Measurements from ENCODE around the gene SP9.
"Not testable (repeated sequence)": the region's sequence is repeated elsewhere in the genome, so short reads cannot be mapped to it uniquely, and the experiment has no call there.

SP9 gene

DNA sequence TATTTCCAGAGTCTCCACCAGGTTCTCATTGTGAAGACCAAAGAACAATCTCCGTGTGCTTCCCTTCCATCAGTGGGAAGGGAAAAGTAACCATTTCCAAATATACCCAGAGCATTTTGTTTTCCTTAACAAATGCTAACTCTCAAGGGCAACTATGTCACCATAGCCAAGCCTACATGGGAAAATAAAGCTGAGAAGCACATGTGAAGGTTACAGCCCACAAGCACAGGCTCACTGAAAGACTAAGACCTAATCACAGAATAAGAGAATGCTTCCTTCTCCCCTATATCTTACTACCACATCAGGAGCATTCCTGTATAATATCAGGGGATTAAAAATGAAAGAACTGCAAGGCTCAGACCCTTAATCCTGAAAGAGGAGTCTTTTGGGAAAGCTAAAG is 28.2 kb downstream of the SP9 start:
- no peak for TF ChIP-seq POLR2AphosphoS5 (IDR thresholded peaks at IDR 0.05; ENCODE audit: low read depth, low read length)
- no peak for TF ChIP-seq PAX5 (IDR thresholded peaks at IDR 0.05; ENCODE audit: insufficient read depth, low read length, severe bottlenecking)
- no peak for TF ChIP-seq POU2F2 (IDR thresholded peaks at IDR 0.05; ENCODE audit: low read depth, low read length)
- TF ChIP-seq SPI1 (IDR thresholded peaks at IDR 0.05; ENCODE audit: low read depth, low read length): no peak
- TF ChIP-seq TAF1 (IDR thresholded peaks at IDR 0.05; ENCODE audit: low read depth, low read length): no peak
- no peak for TF ChIP-seq POLR2A (IDR thresholded peaks at IDR 0.05; ENCODE audit: low read depth, low read length)
- DNase-seq (ENCODE audit: insufficient read length, low spot score) (no peak), FAIRE-seq (no peak)

DNA sequence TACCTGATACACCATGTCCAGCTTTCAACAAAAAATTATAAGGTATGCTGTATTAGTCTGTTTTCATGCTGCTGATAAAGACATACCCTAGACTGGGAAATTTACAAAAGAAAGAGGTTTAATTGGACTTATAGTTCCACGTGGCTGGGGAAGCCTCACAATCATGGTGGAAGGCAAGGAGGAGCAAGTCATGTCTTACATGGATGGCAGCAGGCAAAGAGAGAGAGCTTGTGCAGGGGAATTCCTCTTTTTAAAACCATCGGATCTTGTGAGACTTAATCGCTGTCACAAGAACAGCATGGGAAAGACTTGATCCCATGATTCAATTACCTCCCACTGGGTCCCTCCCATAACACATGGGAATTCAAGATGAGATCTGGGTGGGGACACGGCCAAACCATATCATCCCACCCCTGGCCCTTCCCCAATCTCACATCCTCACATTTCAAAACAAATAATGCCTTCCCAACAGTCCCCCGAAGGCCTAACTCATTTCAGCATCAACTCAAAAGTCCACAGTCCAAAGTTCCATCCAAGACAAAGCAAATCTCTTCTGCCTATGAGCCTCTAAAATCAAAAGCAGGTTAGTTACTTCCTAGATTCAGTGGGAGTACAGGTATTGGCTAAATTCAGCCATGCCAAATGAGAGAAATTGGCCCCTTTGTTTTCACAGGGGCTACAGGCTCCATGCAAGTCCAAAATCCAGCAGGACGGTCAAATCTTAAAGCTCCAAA is 28.9 kb downstream of the SP9 start:
- FAIRE-seq; DNase-seq (ENCODE audit: insufficient read length, low spot score): not testable (repeated sequence)

DNA sequence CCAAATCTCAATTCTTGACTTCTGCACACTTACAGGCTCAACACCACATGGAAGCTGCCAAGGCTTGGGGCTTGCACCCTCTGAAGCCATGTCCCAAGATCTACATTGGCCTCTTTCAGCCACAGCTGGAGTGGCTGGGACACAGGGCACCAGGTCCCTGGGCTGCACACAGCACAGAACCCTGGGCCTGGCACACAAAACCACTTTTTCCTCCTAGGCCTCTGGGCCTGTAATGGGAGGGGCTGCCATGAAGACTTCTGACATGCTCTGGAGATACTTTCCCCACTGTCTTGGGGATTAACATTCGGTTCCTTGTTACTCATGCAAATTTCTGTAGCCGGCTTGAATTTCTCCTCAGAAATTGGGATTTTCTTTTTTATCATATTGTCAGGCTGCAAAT is 29.9 kb downstream of the SP9 start:
- FAIRE-seq (no peak), DNase-seq (ENCODE audit: insufficient read length, low spot score) (no peak)
- TF ChIP-seq POLR2AphosphoS5 (IDR thresholded peaks at IDR 0.05; ENCODE audit: low read depth, low read length): no peak
- TF ChIP-seq SPI1 (IDR thresholded peaks at IDR 0.05; ENCODE audit: low read depth, low read length): no peak
- no peak for TF ChIP-seq TAF1 (IDR thresholded peaks at IDR 0.05; ENCODE audit: low read depth, low read length)
- no peak for TF ChIP-seq POU2F2 (IDR thresholded peaks at IDR 0.05; ENCODE audit: low read depth, low read length)
- TF ChIP-seq PAX5 (IDR thresholded peaks at IDR 0.05; ENCODE audit: insufficient read depth, low read length, severe bottlenecking): no peak
- no peak for TF ChIP-seq POLR2A (IDR thresholded peaks at IDR 0.05; ENCODE audit: low read depth, low read length)

DNA sequence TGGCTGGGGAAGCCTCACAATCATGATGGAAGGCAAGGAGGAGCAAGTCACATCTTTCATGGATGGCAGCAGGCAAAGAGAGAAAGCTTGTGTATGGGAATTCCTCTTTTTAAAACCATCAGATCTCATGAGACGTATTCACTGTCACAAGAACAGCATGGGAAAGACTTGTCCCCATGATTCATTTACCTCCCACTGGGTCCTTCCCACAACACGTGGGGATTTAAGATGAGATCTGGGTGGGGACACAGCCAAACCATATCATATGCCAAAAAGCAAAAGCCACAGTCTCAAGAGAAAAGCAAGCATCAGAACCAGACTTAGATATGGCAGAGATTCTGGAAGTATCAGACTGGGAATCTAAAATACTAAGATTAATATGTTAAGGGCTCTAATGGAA is 30.8 kb downstream of the SP9 start:
- FAIRE-seq (no peak), DNase-seq (ENCODE audit: insufficient read length, low spot score) (no peak)
- no peak for TF ChIP-seq POLR2AphosphoS5 (IDR thresholded peaks at IDR 0.05; ENCODE audit: low read depth, low read length)
- no peak for TF ChIP-seq SPI1 (IDR thresholded peaks at IDR 0.05; ENCODE audit: low read depth, low read length)

DNA sequence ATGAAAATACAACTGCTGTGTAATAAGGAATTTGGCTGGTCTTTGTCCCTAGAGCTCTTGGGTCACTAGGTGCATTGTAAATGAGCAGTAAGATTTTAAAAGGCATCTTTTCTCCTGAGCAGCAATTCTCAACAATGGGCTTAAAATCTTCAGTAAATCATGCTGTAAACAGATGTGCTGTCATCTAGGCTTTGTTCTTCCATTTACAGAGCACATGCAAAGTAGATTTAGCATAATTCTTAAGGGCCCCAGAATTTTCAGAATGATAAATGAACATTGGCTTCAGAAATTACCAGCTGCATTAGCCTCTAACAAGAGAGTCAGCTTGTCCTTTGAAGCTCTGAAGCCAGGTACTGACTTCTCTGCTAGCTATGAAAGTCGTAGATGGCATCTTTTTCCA is 33.9 kb downstream of the SP9 start:
- DNase-seq (ENCODE audit: insufficient read length, low spot score) (no peak), FAIRE-seq (no peak)
- TF ChIP-seq TAF1 (IDR thresholded peaks at IDR 0.05; ENCODE audit: low read depth, low read length) (no peak), SPI1 (IDR thresholded peaks at IDR 0.05; ENCODE audit: low read depth, low read length) (no peak), POLR2A (IDR thresholded peaks at IDR 0.05; ENCODE audit: low read depth, low read length) (no peak), PAX5 (IDR thresholded peaks at IDR 0.05; ENCODE audit: insufficient read depth, low read length, severe bottlenecking) (no peak), POLR2AphosphoS5 (IDR thresholded peaks at IDR 0.05; ENCODE audit: low read depth, low read length) (no peak), POU2F2 (IDR thresholded peaks at IDR 0.05; ENCODE audit: low read depth, low read length) (no peak)

DNA sequence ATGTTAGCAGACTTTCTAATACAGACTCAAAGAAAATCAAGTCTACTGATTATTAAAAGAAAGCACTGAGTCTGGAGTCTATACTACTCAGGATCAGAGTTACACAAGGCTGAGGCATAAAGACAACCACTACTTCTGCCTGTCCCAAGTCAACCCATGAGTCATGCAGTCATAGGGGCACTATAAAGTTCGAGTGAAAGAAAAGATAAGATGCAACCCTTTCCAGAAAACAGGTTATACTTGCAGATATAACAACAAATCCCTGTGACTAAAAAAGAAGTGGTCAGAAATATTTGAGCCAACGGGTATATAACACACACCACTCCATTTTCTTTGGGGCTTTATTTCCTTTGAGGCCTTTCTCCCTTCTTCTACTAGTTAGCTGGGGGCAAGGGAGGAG is 42.2 kb downstream of the SP9 start:
- no peak for FAIRE-seq
- TF ChIP-seq POLR2AphosphoS5 (IDR thresholded peaks at IDR 0.05; ENCODE audit: low read depth, low read length) (no peak), SPI1 (IDR thresholded peaks at IDR 0.05; ENCODE audit: low read depth, low read length) (no peak), POLR2A (IDR thresholded peaks at IDR 0.05; ENCODE audit: low read depth, low read length) (no peak), POU2F2 (IDR thresholded peaks at IDR 0.05; ENCODE audit: low read depth, low read length) (no peak), TAF1 (IDR thresholded peaks at IDR 0.05; ENCODE audit: low read depth, low read length) (no peak), PAX5 (IDR thresholded peaks at IDR 0.05; ENCODE audit: insufficient read depth, low read length, severe bottlenecking) (no peak)
- no peak for DNase-seq (ENCODE audit: insufficient read length, low spot score)

DNA sequence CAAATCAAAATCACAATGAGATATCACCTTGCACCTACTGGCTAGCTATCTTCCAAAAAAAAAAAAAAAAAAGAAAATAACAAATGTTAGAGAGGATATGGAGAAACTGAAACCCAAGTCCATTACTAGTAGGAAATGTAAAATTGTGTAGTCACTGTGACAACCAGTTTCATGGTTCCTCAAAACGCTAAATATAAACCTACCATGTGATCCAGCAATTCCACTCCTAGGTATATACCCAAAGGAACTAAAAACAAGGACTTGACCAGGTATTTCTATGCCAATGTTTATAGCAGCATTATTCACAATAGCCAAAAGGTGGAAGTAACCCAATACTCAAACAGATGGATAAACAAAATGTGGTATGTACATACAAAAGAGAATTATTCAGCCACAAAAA is 49.0 kb downstream of the SP9 start:
- TF ChIP-seq PAX5 (IDR thresholded peaks at IDR 0.05; ENCODE audit: insufficient read depth, low read length, severe bottlenecking) (no peak), POLR2AphosphoS5 (IDR thresholded peaks at IDR 0.05; ENCODE audit: low read depth, low read length) (no peak), TAF1 (IDR thresholded peaks at IDR 0.05; ENCODE audit: low read depth, low read length) (no peak), POLR2A (IDR thresholded peaks at IDR 0.05; ENCODE audit: low read depth, low read length) (no peak), SPI1 (IDR thresholded peaks at IDR 0.05; ENCODE audit: low read depth, low read length) (no peak), POU2F2 (IDR thresholded peaks at IDR 0.05; ENCODE audit: low read depth, low read length) (no peak)
- FAIRE-seq: no peak
- DNase-seq (ENCODE audit: insufficient read length, low spot score): no peak

DNA sequence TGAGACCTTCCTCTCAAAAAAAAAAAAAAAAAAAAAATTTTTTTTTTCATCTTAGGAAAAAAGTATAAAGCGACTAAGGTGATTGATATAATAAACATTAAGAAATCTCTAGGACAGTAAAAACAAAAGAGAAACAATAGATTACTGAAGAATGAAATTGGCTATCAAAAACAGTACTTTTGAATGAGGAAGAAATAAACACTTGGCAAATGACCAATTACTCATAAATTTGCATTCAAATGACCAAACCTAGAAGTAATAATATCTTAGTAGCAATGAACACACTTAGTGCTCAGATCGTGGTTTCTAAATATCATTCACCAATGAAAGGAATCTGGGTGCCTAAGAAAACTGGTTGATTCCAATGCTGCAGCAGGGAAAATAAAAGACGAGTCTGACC is 50.4 kb downstream of the SP9 start:
- TF ChIP-seq TAF1 (IDR thresholded peaks at IDR 0.05; ENCODE audit: low read depth, low read length): no peak
- FAIRE-seq: no peak
- no peak for DNase-seq (ENCODE audit: insufficient read length, low spot score)
